Activated naive CD4-positive, alpha-beta T cell treated with anti-CD3 and anti-CD28 coated beads, Interleukin-2, amount 50 U/mL, for 72 hours (primary cell): ENCODE measurements around the gene GTF2H4. TPM values are rescaled to one million over a fixed set of nuclear protein-coding genes. Genes with fewer than 3 reads are reported as not detected.

Source experiments
- ATAC-seq, 2 donors: fragments of 150-1000 bp; cut with Tn5 transposase; 2 replicates each; pipeline ENCODE4 v1.10.0; 2021; ENCODE audit warnings: mild to moderate bottlenecking in 2 of 2, moderate library complexity in 2 of 2
- DNase-seq, 2 donors: peaks; one replicate each; pipeline ENCODE4 v3.0.0; 2021 to 2022; ENCODE audit warnings: low spot score in 2 of 2
- H3K27ac Mint-ChIP-seq, 2 donors: one replicate each; pipeline ENCODE4 v1.8.0; 2022; ENCODE audit warnings: mild to moderate bottlenecking in 2 of 2, mixed read lengths in 2 of 2
- H3K36me3 Mint-ChIP-seq, 2 donors: one replicate each; pipeline ENCODE4 v1.8.0; 2022; ENCODE audit warnings: mixed read lengths in 2 of 2
- H3K9me3 Mint-ChIP-seq, 2 donors: one replicate each; pipeline ENCODE4 v1.8.0; 2022; ENCODE audit warnings: mixed read lengths in 2 of 2
- total RNA-seq, 2 donors: library from RNA; stranded (reverse); gene quantifications; one replicate each; pipeline ENCODE4 v1.2.3, GENCODE V29; 2022

GTF2H4 gene
- total RNA-seq, 2 donors from 2014 or later: 27.6 to 44.9 TPM

GRCh38 chr6:30879684-30880427, 28.2 kb upstream of the GTF2H4 start:
- H3K36me3 Mint-ChIP-seq: no peaks in the 10 kb centered on the region
- DNase-seq (no peak), ATAC-seq (no peak)
- H3K9me3 Mint-ChIP-seq: no peaks in the 10 kb centered on the region
- no peak overlapping the region for H3K27ac Mint-ChIP-seq

GRCh38 chr6:30880698-30881252, 27.2 kb upstream of the GTF2H4 start:
- Mint-ChIP-seq H3K9me3 (no peaks in the 10 kb centered on the region), H3K27ac (peak overlapping the region in 1 of 2 donors; percentile 37), H3K36me3 (no peaks in the 10 kb centered on the region)
- no peak for DNase-seq
- no peak for ATAC-seq

DNA sequence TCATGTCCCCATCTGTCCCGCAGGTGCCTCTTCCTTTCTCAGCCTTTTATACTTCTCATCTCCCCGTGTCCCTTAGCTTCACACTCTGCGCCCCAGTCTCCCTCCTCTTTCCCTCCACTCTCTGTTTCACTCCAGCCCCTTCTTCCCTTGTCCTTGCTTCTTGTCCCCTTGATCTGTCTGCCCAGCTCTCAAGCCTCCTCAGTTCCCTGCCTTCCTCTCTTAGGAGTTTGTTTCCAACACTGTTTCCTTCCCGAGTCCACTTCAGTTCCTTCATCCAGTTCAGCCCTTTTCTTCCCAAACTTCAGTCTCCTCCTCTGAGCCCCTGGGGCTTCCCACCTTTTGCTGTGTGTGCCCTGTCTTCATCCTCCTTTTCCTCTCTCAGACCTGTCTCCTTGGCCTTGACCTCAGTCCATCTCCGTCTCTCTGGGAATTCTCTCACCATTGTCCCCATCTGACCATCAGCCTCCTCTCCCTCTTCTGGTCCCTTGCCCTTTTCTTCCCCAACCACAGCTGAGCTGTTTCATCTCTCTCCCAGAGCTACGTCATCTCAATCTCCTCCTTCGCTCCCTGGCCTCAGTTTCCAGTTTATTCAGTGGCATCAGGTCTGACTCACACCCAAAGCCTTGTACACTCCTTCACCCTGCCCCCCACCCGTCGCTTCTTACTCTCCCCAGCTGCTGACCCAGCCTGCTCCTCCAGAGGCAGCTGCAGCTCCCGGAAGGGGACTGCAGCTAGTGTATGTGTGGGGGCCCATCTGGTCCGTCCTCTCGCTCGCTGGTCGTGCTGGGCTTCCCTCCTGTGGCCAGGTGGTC, 26.4 kb upstream of the GTF2H4 start:
- Mint-ChIP-seq H3K9me3 (no peaks in the 10 kb centered on the region), H3K27ac (peak overlapping the region in 1 of 2 donors; percentile 37), H3K36me3 (no peaks in the 10 kb centered on the region)
- ATAC-seq (no peak), DNase-seq (peak in 1 of 2 donors; percentile 48)

GRCh38 chr6:30882204-30882758, 25.7 kb upstream of the GTF2H4 start:
- peak in 1 of 2 donors; percentile 54 for DNase-seq
- ATAC-seq: no peak
- peak overlapping the region in 1 of 2 donors; percentile 37 for H3K27ac Mint-ChIP-seq
- no peaks in the 10 kb centered on the region for H3K9me3 Mint-ChIP-seq
- H3K36me3 Mint-ChIP-seq: no peaks in the 10 kb centered on the region

DNA sequence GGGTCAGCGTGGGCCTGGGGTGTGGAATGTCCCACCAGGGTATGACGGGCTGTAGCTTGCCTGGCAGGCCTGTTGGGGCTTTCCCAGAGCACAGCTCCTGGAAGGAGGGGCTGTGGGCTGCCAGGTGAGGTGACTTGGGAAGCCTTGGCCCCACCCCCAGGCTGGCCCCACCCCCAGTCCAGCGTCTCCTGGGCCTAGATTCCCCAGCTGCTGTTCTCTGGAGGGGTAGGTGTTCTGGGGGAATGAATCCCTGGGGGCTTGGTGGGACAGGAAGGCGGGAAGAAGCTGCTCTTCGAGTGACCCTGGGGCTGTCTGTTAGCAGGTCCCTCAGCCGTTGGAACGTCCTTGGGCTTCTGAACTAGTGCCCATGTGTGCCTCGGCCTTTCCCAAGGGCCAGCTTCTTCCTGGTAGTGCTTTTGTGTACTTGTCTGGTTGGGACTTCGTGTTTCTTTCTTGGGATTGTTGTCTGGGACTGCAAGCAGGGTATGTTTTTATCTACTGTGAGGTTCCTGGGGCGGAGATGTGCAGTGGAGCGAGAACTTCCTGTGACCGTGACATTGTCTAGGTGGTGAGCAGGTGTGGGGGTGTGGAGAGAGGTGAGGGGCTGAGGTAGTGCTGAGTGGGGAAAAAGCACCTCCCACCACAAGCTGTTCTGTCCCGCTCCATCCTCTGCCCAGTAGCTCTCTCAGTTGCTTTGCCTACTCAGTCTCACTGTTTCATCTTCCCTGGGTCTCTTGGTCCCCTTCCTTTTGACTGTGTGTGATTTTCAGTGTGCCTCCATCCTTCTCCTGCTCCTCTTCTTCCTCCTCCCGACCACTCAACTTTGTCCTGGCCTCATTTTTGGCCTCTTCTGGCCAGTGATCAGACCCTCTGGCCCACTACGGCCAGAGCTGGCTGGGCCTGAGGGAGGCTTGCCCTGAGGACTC, 25.0 kb upstream of the GTF2H4 start:
- DNase-seq (no peak), ATAC-seq (no peak)
- no peaks in the 10 kb centered on the region for H3K9me3 Mint-ChIP-seq
- peak overlapping the region in 1 of 2 donors; percentile 61 for H3K27ac Mint-ChIP-seq
- no peaks in the 10 kb centered on the region for H3K36me3 Mint-ChIP-seq

DNA sequence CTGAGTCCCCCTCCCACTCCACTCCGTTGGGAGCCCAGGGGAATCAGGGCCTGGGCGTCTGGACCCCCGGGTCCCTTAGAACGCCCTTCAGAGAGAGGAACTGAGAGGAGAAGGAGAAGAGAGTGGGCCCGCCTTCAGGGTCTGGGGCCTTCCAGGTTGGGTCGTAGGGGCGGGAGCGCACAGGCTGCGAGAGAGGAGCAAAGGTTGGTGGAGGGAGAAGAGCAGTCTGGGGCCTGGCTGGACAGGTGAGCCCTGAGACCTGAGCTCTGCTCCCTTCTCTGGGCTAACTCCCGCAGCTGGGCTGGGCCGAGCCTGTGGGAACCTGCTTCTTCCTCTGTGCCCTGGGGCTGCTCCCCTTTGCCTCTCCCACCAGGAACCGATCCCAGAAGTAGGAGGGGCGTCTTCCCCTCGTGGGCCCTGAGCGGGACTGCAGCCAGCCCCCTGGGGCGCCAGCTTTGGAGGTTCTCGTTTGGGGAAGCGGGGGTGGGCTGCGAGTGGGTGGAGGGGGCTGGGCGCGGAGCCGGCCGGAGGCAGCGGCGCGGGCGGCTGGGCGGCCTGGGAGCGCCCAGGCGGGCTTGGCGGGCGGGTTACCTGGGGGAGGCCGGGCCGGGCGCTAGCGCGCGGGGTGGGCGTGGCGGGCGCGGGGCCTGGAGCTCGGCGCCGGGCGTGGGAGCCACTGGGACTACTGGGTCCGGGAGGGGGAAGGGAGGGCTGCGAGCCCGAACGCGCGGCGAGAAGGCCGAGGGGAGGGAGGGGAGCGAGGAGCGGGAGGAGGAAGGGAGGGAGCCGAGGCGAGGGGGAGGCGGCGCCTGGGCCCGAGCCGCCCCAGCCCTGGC, 24.1 kb upstream of the GTF2H4 start, which contains the start of gene DDR1:
Gene DDR1 (plus strand): TSS at position 835 of the 836 bp plus-strand sequence. CDS start 4,211 bp downstream, outside the sequence.
- ATAC-seq (peak; percentile 49 to 63), DNase-seq (peak in 1 of 2 donors; percentile 25)
- H3K27ac Mint-ChIP-seq: peak within 1 kb of the TSS; percentile 27 to 78
- no peaks in the 10 kb centered on the region for H3K36me3 Mint-ChIP-seq
- no peaks in the 10 kb centered on the region for H3K9me3 Mint-ChIP-seq

GRCh38 chr6:30884521-30885480, 23.2 kb upstream of the GTF2H4 start:
- ATAC-seq (peak; percentile 63 to 80), DNase-seq (peak; percentile 58 to 74)
- H3K36me3 Mint-ChIP-seq: no peaks in the 10 kb centered on the region
- H3K27ac Mint-ChIP-seq: peak overlapping the region in 1 of 2 donors; percentile 78
- no peaks in the 10 kb centered on the region for H3K9me3 Mint-ChIP-seq

DNA sequence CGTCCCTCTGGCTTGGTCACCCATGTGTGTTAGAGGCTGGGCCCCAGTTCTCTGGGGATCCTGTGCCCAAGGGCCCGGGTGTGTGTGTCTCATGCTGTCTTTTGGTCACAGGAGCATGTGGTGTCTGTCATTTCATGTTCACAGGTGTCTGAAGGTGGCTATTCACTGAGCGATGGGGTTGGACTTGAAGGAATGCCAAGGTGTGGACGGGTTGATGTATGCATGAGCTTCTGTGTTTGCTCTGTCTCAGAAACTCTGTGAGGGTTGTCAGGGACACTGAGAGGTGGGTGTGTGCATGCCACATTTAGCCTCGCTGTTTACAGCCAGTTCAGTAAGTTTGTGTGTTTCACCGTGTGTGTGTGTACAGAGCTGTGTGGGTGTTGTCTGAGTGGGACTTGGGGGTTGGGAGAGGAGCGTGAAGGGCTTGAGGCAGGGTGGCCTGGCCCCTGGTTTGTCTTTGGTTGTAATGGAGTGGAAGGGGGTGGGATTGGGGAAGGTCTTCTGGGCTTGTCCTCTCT, 22.5 kb upstream of the GTF2H4 start:
- ATAC-seq (peak; percentile 12 to 15), DNase-seq (no peak)
- no peaks in the 10 kb centered on the region for H3K36me3 Mint-ChIP-seq
- H3K27ac Mint-ChIP-seq: peak overlapping the region; percentile 27 to 78
- no peaks in the 10 kb centered on the region for H3K9me3 Mint-ChIP-seq

GRCh38 chr6:30885999-30886896, 21.8 kb upstream of the GTF2H4 start:
- peak overlapping the region; percentile 16 to 78 for H3K27ac Mint-ChIP-seq
- ATAC-seq: peak; percentile 37 to 49
- peak in 1 of 2 donors; percentile 30 for DNase-seq
- no peaks in the 10 kb centered on the region for H3K9me3 Mint-ChIP-seq
- H3K36me3 Mint-ChIP-seq: no peaks in the 10 kb centered on the region

DNA sequence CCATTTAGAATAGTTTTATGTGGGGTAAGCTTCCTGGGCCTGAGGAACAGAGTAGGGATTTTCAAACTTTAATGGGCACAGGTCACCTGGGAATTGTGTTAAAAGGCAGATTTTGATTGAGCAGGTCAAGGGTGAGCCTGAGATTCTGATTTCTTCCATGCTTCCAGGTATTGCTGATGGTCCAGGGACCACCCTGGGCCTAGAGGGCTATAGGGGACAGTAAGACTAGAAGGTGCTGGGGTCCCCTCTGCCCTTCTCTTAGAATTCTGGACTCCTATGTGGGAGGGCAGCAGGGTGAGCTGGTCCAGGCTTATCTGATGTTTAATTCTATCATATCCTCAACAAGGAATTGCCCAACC, 21.1 kb upstream of the GTF2H4 start:
- no peak for ATAC-seq
- Mint-ChIP-seq H3K27ac (no peak overlapping the region), H3K9me3 (no peaks in the 10 kb centered on the region), H3K36me3 (no peaks in the 10 kb centered on the region)
- no peak for DNase-seq

DNA sequence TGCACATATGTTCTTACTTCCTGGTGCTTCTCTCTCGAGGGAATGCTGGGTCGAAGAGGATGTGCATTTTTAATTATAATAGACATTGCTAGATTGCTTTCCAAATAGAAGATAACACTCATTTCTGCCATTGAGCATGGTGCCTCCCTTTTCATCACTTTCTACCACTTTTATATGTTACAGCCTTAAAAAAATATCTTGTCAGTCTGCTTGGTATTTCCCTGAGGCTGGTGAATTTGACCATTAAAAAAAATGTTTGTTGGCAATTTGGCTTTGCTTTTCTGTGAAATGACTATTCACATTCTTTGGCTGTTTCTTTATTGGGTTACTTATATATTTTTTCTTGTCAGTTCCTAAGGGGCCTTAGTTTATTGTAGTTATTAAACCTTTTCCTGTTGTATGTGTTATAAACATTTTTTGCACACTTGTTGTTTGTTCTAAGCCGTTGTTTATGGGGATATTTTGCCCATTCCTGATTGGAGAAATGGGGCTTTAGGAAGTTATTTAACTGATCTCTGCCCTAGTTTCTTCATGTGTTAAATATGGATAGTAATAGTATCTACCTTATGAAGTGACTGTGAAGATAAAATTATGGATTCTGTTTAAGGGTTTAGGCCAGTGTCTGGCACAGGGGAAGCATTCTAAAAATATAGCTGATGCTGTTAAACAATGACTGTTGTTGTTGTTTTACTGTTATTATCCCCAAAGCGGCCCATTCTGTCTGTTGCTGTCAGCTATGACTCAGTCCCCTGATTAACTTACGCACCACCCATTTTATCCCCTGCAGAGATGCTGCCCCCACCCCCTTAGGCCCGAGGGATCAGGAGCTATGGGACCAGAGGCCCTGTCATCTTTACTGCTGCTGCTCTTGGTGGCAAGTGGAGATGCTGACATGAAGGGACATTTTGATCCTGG, 19.8 kb upstream of the GTF2H4 start:
- ATAC-seq (no peak), DNase-seq (no peak)
- Mint-ChIP-seq H3K27ac (no peak overlapping the region), H3K36me3 (no peaks in the 10 kb centered on the region), H3K9me3 (no peaks in the 10 kb centered on the region)

- no peak for DNase-seq
- no peak for ATAC-seq
- Mint-ChIP-seq H3K9me3 (no peaks in the 10 kb centered on the region), H3K36me3 (no peaks in the 10 kb centered on the region), H3K27ac (no peak overlapping the region)
Observed at GRCh38 chr6:30888816-30889495, 19.1 kb upstream of the GTF2H4 start.
